ENCODE measurements around the gene CASP3.
A peak's percentile ranks its signal among the peaks of the same experiment; 100 is the strongest.
"Not testable (repeated sequence)": the region's sequence is repeated elsewhere in the genome, so short reads cannot be mapped to it uniquely, and the experiment has no call there.

CASP3 gene

DNA sequence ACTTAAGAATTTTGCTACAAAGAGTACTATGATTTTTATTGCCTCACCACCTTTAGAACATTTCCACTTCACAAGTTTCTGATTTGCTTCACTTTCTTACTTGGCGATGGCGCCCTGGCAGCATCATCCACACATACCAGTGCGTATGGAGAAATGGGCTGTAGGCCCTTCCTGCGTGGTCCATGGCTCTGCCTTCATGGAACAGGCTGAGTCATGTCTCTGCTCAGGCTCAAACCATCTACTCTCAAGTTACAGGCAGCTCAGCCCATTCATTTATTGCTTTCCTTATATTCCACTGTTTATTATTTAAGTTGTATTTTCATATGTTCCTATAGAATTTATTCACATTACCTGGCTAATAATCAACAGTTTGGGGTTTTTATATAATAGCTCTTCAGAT lies 21.1 kb downstream of the CASP3 start:
- DNase-seq, result peak; percentile 4

DNA sequence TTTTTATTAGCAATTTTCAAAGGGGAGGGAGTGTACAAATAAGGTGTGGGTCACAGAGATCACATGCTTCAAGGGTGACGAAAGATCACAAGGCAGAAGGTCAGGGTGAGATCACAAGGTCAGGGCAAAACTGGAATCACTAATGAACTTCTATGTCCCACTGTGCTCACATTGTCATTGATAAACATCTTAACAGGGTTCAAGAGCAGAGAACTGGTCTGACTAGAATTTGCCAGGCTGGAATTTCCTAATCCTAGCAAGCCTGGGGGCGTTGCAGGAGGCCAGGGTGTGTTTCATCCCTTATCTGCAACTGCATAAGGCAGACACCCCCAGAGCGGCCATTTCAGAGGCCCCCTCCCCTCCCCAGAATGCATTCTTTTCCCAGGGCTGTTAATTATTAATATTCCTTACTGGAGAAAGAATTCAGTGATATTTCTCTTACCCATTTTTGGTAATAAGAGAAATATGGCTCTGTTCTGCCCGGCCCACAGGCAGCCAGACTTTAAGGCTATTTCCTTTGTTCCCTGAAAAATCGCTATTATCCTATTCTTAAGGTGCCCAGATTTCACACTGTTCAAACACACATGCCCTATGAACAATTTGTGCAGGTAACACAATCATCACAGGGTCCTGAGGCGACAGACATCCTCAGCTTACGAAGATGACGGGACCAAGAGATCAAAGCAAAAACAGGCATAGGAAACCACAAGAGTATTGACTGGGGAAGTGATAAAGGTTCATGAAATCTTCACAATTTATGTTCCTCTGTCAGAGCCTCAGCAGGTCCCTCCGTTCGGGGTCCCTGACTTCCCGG lies 23.3 kb downstream of the CASP3 start:
- DNase-seq, result not testable (repeated sequence)

DNA sequence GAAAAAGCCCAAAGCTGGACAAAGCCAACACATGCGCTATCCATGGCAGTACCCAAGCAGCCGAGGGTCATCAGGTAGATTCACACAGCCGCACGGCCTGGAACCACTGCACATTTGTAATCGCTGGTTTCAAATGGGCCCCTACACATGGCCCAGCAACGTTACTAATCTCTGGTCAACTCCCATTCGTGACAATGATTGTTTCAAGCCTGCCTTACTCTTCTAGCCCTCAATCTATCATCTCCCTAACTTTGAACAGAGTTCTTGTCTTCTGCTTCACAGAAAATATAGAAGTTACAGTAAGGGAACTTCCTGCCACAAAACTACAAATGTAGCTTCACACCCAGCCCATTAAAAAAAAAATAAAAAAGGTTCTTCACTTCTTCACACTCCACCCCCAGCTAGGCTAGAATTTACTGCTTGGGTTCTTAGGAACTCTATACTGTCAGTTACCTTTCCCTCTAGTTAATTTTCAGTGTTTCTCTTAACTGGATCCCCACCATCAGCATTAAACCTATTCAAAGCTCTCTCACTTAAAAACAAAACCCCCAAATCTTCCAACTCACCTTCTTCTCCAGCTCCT lies 24.2 kb downstream of the CASP3 start:
- no peak for DNase-seq

DNA sequence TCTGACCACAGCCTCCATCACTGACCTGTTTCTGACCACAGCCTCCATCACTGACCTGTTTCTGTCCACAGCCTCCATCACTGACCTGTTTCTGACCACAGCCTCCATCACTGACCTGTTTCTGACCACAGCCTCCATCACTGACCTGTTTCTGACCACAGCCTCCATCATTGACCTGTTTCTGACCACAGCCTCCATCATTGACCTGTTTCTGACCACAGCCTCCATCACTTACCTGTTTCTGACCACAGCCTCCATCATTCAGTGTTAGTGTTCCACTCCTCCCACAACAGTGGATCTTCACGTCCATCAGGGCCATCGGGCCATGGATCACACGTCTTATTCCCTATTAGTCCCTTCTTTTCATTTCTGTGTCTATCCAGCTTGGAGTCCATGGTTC lies 24.7 kb downstream of the CASP3 start:
- DNase-seq, result not testable (repeated sequence)

DNA sequence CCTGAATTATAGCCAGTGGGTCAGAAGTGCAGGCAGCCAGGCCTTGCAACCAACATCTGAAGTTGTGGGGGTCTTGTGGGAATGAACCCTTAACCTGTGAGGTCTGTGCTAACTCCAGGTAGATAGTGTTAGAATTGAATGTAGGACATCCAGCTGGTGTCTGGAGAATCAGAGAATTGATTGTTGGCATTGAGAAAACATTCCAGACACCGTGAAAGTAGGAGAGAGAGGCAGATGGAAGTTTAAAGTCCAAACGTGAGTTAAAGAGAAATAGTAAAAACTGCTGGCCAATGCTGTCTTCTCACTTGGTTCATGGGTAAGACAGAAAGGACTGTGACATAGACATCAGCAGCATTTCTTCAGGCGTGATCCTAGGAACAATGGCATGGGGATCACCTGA lies 27.7 kb downstream of the CASP3 start:
- DNase-seq, result no peak

DNA sequence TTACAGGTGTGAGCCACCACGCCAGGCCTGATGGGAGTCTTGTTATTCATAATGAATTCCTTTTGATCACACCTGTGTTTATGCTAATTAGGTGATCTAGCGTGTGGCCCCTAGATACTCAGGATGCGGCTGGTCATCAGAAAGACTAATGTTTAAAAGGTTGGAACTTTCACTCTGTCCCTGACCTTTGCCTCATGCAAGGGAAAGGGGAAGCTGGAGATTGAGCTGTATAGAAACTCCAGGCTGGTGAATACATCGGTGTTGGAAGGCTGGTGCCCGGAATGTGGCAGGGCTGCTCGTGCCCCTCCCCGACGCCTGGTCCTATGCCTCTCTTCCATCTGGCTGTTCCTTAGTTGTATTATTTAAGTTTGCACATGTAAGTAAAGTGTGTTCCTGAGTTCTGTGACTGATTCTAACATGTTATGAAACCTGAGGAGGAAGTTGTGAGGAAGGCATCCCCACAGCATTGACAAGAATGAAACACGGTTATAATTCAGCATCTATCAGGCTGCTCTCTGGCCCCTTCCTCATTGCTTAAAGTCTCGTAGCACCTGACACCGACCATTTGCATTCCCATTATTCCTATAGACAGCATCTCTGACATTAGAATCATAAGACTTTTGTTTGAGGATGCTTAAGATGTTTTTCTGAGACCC lies 28.9 kb downstream of the CASP3 start:
- DNase-seq, result no peak

DNA sequence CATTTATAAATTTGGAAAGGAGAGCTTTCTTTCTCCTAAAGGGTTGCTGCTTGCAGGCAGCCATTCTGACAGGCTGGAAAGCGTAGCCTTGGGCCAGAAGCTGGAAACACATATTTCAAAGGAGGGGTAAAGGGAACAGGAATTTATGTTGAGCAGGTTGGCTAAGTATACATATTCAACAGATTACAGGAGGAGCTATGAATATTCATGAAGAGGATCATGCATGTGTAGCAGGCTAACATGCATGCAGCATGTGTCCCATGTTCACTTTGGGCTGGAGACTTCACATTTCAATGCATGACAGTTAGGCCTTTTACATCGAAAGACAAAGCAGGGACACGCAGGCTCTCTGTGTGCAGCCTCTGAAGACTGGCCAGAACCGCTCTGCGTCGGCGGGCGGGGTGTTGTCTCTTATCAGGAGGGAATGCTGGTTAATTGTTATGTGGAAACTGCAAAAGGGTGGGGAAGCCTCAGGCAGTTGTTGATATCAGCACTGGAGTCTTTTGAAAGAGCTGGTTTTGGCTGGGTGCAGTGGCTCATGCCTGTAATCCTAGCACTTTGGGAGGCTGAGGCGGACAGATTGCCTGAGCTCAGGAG lies 31.5 kb downstream of the CASP3 start:
- no peak for DNase-seq

DNA sequence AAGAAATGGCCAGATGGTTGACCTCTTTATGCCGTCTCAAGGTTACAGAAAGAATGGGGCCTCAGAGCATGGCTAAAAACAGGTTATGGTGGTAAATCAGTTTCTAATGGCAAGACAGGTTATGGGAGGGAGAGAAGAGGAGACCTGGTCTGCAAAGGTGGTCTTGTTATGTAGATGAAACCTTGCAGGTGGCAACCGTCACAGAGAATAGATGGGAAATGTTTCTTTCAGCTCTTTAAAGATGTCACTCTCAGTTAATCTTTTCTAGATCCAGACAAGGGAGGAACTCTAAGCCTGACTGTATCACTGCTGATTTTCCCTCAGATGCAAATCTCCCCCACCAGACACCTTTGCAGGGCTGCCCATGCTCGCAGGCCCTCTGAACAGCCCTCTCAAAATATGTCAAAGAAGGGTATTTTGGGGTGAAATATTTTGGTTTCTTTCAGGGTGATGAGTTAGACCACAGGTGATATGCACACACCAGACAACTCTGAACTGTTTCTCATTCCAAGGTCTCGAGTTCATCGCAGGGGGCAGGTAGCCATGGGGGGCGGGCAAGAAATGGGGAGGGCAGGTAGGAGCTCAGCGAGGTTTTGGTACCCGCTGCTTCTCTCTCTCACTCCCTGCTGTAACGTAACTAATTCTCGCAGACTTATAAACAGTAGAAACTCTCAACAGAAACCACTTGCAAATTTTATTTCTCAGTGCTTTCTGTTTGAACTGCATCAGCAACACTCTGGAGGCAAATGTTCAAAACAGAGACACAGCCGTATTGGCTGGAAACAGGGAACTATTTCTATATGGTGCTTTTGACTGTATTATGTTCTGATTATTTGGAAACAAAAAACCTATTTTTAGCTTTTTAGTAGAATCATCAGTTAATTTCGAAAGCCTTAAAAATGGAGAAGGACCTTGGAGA lies 32.4 kb downstream of the CASP3 start:
- DNase-seq, result no peak

DNA sequence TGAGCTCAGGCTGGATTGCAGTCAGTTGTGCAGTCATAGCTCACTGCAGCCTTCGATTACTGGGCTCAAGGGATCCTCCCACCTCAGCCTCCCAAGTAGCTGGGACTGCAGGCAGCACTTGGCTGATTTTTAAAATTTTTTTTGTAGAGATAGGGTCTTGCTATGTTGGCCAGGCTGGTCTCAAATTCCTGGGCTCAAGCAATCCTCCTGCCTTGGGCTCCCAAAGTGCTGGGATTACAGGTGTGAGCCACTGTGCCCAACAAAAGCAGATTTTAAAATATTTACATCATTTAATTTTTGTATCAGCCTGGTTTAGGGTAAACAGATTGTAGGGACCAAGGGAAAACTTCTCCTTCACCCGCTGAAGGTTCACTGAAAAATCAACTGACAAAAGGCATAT lies 33.1 kb downstream of the CASP3 start:
- not testable (repeated sequence) for DNase-seq

DNA sequence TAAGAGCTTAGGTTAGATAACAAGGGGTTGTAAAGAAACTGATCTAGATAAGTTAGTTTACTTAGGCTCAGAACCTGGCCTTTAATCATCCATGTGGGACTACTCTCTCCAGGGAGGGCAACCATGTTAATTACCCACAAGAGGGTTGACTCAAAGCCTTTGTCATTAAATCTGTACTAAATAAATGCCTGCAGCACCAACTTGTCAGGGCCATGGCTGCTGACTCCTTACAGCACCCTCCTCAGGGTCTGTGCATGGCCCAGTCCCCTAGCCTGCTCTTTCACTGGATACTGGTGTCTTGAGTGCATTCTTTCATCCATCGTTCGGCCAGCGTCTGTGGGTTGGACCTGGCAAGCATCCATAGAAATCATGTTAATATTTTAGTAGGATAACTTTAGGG lies 34.7 kb downstream of the CASP3 start:
- no peak for DNase-seq

DNA sequence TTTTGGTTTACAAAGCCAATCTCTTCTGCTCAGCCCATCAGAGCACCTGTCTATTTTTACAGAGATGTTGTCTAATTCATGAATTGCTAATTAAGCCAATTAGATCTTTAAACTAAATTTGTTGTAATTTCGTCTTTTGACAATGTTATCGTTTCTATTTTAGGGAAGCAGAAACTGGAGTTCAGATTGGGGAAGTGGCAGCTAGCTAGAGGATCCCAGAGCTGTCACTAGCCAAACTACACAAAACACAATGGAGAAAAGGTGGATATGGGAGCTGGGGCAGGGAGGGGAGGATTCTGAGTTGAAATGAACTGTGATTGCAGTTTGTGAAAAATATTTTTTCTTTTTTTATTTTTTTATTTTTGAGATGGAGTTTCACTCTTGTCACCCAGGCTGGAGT lies 35.8 kb downstream of the CASP3 start:
- DNase-seq, result no peak

DNA sequence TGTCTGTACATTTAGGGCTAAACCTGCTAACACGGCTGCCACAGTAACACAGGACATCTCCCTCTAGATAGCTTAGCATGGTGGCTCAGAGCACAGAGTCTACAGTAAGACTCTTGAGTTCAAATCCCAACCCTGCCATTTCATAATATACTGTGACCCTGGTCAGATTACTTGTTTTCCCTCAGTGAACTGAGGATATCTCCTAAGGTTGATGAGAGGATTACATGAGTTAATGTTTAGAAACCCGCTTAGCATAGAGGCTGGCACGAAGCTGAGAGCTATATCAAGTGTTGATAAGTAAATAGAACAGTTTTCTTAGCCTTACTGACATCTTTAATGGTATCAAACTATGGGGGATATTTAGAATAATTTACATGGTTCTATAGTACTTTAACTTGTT lies 37.2 kb downstream of the CASP3 start:
- DNase-seq, result no peak

DNA sequence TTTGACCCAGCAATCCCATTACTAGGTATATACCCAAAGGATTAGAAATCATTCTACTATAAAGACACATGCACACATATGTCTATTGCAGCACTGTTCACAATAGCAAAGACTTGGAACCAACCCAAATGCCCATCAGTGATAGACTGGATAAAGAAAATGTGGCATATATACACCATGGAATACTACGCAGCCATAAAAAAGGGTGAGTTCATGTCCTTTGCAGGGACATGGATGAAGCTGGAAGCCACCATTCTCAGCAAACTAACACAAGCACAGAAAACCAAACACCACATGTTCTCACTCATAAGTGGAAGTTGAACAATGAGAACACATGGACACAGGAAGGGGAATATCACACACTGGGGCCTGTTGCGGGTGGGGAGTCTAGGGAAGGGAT lies 41.8 kb downstream of the CASP3 start:
- not testable (repeated sequence) for DNase-seq

DNA sequence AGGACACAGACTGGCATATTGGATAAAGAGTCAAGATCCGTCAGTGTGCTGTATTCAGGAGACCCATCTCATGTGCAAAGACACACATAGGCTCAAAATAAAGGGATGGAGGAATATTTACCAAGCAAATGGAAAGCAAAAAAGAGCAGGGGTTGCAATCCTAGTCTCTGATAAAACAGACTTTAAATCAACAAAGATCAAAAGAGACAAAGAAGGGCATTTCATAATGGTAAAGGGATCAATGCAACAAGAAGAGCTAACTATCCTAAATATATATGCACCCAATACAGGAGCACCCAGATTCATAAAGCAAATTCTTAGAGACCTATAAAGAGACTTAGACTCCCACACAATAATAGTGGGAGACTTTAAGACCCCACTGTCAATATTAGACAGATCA lies 46.4 kb downstream of the CASP3 start:
- not testable (repeated sequence) for DNase-seq

DNA sequence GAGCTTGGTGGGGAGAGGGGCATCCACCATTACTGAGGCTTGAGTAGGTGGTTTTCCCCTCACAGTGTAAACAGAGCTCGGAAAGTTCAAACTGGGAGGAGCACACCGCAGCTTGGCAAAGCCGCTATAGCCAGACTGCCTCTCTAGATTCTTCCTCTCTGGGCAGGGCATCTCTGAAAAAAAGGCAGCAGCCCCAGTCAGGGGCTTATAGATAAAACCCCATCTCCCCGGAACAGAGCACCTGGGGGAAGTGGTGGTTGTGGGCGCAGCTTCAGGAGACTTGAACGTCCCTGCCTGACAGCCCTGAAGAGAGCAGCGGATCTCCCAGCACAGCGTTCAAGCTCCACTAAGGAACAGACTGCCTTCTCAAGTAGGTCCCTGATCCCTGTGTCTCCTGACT lies 48.3 kb downstream of the CASP3 start:
- DNase-seq, result not testable (repeated sequence)

DNA sequence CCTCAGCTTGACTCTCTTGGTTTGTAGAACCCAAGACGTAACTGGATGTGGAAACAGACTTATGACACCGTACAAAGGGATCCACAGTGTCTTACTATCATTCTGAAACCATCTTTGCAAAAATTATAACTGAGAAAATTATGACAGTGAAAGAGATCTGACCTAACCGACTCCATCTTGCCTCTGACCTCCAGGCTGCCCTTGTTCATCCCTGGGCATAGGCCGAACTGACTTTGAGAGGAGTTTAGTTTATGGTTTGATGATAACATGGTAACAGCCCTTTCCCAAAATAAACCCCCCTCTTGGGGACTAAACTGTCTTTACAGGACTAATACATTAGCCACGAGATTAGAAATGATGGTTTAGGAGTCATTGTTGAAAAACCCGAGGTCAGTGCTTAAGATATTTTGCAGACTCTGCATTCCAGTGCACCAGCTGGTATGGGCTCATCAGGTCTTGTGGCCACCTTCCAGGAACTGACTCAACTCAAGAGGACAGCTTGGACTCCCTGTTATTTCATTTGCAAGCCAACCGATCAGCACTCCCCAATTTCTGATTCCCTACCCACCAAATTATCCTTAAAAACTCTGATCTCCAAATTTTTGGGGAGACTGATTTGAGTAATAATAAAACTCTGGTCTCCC lies 49.6 kb downstream of the CASP3 start:
- peak; percentile 40 for DNase-seq

DNA sequence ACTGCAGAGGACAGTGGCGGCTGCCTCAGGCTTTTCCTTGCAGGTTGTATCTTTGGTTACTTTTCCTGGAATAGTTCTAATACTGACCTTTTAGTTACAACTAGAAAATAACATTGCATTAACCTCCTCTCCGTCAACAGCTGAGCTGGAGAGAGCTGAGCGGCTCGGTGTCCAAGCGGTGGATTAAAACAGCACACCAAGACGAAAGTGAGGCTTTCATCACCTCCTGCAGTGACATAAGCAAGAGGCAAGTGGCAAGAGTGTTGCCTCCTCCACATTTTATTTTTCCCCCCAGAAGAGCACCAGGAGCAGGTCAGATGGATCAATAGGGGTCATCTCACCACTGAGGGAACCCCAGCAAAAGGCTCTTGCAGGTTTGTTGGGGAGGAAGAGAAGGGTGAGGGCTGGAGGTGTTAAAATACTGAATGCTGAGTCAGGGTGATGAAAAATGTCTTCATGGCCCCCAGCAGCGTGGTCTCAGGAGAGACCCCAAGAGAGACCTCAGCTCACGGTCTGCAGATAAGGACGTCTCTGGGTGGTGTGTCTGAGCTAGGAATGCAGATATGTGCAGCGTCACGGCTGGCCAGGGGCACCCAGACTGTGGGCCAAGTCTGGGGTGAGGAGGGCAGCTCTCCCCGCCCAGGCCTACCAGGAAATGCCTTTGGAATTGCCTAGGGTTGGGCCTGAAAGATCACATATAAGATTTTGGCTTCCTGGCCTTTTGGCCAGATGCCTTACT lies 50.3 kb downstream of the CASP3 start:
- no peak for DNase-seq

DNA sequence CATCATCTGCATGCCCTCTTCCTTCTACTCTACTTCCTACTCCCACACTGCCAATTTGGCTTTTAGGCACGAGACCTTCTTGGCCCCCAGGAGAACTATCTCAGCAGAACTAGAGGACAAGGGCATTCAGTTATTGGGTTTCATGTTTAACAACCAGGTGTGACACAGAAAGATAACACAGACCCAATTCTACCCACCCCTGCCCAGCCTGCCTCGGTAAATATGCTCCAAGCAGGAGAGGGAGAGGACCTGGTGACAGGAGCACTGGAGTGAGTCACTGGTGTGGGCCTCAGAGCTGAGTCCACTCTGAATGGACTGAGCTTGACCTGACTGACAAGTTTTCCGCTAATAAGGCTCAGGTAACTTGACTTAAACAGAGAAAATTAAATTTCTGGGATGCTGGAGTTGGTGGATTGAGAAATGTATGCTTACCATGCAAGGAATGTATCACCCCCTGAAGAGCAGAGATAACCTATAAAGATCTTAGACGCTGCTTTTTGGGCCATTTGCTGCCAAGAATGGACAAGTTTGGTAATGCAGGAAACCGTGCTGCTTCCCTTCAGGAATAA lies 52.5 kb downstream of the CASP3 start:
- DNase-seq, result no peak

DNA sequence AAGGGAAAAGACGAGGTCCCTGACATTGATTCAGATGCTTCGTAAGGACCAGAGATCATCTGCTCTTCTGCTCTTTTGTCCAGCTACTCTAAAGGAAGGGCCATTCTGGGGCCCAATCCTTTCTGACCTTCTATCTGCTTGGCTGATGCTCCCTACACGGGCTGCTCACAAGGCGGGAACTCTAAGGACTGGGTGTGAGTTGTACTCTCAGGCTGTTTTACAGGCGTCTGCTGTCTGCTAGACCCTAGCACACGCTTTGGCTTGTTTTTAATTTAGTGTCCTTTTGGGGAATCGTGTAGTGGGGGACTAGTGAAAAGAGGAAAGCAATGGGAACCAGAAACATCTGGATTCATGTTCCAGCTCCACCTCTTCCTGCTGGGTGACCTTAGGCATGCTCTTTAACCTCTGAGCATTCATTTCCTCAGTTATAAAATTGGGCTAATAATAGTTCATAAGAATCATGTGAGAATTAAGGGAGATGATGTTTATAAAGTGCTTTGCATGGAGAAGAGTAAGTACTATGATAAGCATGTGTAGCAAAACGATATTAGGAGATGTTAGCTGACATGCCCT lies 53.1 kb downstream of the CASP3 start:
- DNase-seq, result no peak

DNA sequence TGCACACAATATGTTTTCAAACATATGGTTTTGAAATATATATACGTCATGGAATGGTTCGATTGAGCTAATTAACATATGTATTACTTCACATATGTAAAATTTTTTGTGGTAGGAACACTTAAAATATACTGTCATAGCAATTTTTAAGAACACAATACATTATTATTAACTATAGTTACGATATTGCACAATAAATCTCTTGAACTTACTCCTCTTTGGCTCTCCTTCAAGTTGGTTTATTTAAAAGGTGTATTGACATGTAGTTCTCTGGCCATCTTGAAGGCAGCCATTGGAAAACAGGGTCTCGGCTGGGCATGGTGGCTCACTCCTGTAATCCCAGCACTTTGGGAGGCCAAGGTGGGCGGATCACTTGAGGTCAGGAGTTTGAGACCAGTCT lies 53.8 kb downstream of the CASP3 start:
- no peak for DNase-seq

DNA sequence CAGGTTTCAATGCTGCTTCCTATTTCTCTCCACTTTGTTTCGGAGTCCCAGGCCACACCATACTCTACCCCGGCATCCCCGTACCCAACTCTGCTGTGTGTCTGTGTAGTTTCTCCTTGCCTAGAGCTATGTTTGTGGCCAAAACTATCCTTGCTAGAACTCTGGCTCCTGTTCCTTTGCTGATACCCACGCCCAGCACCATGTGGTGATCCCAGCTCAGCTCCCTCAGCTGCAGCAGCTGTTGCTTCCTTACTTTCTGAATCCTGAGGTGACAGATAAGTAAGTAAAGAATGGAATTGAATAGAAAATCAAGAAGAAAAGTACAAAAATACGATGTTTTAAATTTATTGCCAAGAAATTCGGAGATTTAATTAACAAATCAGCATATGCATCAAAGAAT lies 55.8 kb downstream of the CASP3 start:
- DNase-seq, result no peak
